ENCODE data around the gene LAMB2.

LAMB2 gene

GRCh38 chr3:49161808-49162530 is 29.1 kb upstream of the LAMB2 start:
- DNase-seq (ENCODE audit: low read depth in 2 of 3, low spot score in 1 of 3): no peak

- no peak for DNase-seq (ENCODE audit: low read depth in 2 of 3, low spot score in 1 of 3)
These were observed 28.3 kb upstream of the LAMB2 start for GRCh38 chr3:49161197-49161596.

GRCh38 chr3:49158792-49159191 is 25.9 kb upstream of the LAMB2 start:
- DNase-seq (ENCODE audit: low read depth in 2 of 3, low spot score in 1 of 3): no peak

GRCh38 chr3:49158103-49158709 is 25.4 kb upstream of the LAMB2 start:
- peak; percentile 34 to 50 (median 47) for DNase-seq (ENCODE audit: low read depth in 2 of 3, low spot score in 1 of 3)

- no peak for DNase-seq (ENCODE audit: low read depth in 2 of 3, low spot score in 1 of 3)
These were observed 24.4 kb upstream of the LAMB2 start for GRCh38 chr3:49157289-49157688.

- no peak for DNase-seq (ENCODE audit: low read depth in 2 of 3, low spot score in 1 of 3)
These were observed 20.6 kb upstream of the LAMB2 start for GRCh38 chr3:49153349-49153912.

GRCh38 chr3:49151610-49152009 is 18.8 kb upstream of the LAMB2 start:
- no peak for DNase-seq (ENCODE audit: low read depth in 2 of 3, low spot score in 1 of 3)

- DNase-seq (ENCODE audit: low read depth in 2 of 3, low spot score in 1 of 3): no peak
These were observed 15.3 kb upstream of the LAMB2 start for GRCh38 chr3:49148159-49148558.

- no peak for DNase-seq (ENCODE audit: low read depth in 2 of 3, low spot score in 1 of 3)
These were observed 7.2 kb upstream of the LAMB2 start for GRCh38 chr3:49140080-49140479.

GRCh38 chr3:49135499-49135898 is 2.6 kb upstream of the LAMB2 start:
- DNase-seq (ENCODE audit: low read depth in 2 of 3, low spot score in 1 of 3): no peak

GRCh38 chr3:49134471-49135265 is 1.8 kb upstream of the LAMB2 start:
- no peak for DNase-seq (ENCODE audit: low read depth in 2 of 3, low spot score in 1 of 3)

- no peak for DNase-seq (ENCODE audit: low read depth in 2 of 3, low spot score in 1 of 3)
These were observed 539 bp upstream of the LAMB2 start for GRCh38 chr3:49133226-49133951.

GRCh38 chr3:49132073-49132436 is 795 bp downstream of the LAMB2 start:
- DNase-seq (ENCODE audit: low read depth in 2 of 3, low spot score in 1 of 3): no peak

GRCh38 chr3:49131576-49131975 is 1.3 kb downstream of the LAMB2 start:
- DNase-seq (ENCODE audit: low read depth in 2 of 3, low spot score in 1 of 3): no peak

- DNase-seq (ENCODE audit: low read depth in 2 of 3, low spot score in 1 of 3): no peak
These were observed 1.8 kb downstream of the LAMB2 start for GRCh38 chr3:49131040-49131439.

GRCh38 chr3:49124991-49125670 is 7.7 kb downstream of the LAMB2 start:
- no peak for DNase-seq (ENCODE audit: low read depth in 2 of 3, low spot score in 1 of 3)

- DNase-seq (ENCODE audit: low read depth in 2 of 3, low spot score in 1 of 3): no peak
These were observed 8.6 kb downstream of the LAMB2 start for GRCh38 chr3:49124203-49124602.

- DNase-seq (ENCODE audit: low read depth in 2 of 3, low spot score in 1 of 3): no peak
These were observed 9.2 kb downstream of the LAMB2 start for GRCh38 chr3:49123687-49124086.

- no peak for DNase-seq (ENCODE audit: low read depth in 2 of 3, low spot score in 1 of 3)
These were observed 9.8 kb downstream of the LAMB2 start for GRCh38 chr3:49122886-49123545.

GRCh38 chr3:49122451-49122850 is 10.4 kb downstream of the LAMB2 start:
- no peak for DNase-seq (ENCODE audit: low read depth in 2 of 3, low spot score in 1 of 3)

Measured in stimulated activated CD4-positive, alpha-beta T cell treated with anti-CD3 and anti-CD28 coated beads, Interleukin-12 subunit alpha, Interleukin-12 subunit beta, amount 100 ng/mL, for 48 hours (primary cell).